H1 (cell line): ENCODE data around the gene SATB2. TPM values are rescaled to one million over a fixed set of nuclear protein-coding genes. Genes with fewer than 3 reads are reported as not detected.
A peak's percentile ranks its signal among the peaks of the same experiment; 100 is the strongest.

Experiments used
- BRCA1 ChIP-seq: IDR thresholded peaks from 2 replicates; pipeline ENCODE4 v1.6.1; 2012; ENCODE audit warnings: low read depth, low read length, improper control_type of control experiment
- CBX8 ChIP-seq: fragments of 300-800, 300-1000 bp; sonication (generic); IDR thresholded peaks from 2 replicates; pipeline ENCODE4 v1.7.1; 2016; ENCODE audit warnings: low read depth, low read length, borderline replicate concordance
- E2F6 ChIP-seq: IDR thresholded peaks from 2 replicates; pipeline ENCODE4 v1.6.1; 2012; ENCODE audit warnings: inconsistent platforms
- EP300 ChIP-seq, 2 experiments: IDR thresholded peaks; 1 replicate in 1 of 2; 2 replicates in 1 of 2; pipeline ENCODE4 v1.6.1; 2011 to 2012; ENCODE audit warnings: low read depth in 2 of 2, low read length in 2 of 2, mild to moderate bottlenecking in 2 of 2, borderline replicate concordance in 1 of 2, inconsistent platforms in 1 of 2, moderate library complexity in 1 of 2
- EZH2 ChIP-seq: fragments of 200-600 bp; sonication (generic); IDR thresholded peaks from 2 replicates; pipeline ENCODE4 v1.7.1; 2012; ENCODE audit warnings: low read depth, mild to moderate bottlenecking, moderate library complexity, low read length, inconsistent platforms; ENCODE audit not compliant: severe bottlenecking
- GABPA ChIP-seq: IDR thresholded peaks from 2 replicates; pipeline ENCODE4 v1.6.1; 2011; ENCODE audit warnings: mild to moderate bottlenecking, low read length, moderate library complexity, borderline replicate concordance; ENCODE audit not compliant: insufficient read depth
- KDM4A ChIP-seq: IDR thresholded peaks from one replicate; pipeline ENCODE4 v1.7.1; 2012; ENCODE audit warnings: low read depth, mild to moderate bottlenecking, moderate library complexity, low read length, inconsistent platforms; ENCODE audit not compliant: severe bottlenecking
- NANOG ChIP-seq: IDR thresholded peaks from 2 replicates; pipeline ENCODE4 v1.6.1; 2011; ENCODE audit warnings: low read length, low read depth, mild to moderate bottlenecking, inconsistent platforms; ENCODE audit not compliant: insufficient read depth, poor library complexity, severe bottlenecking
- NRF1 ChIP-seq: IDR thresholded peaks from 2 replicates; pipeline ENCODE4 v1.6.1; 2011; ENCODE audit warnings: mild to moderate bottlenecking, low read depth, low read length, improper control_type of control experiment
- RAD21 ChIP-seq, 2 experiments: IDR thresholded peaks in 1 of 2; conservative IDR thresholded peaks in 1 of 2; 2 replicates each; pipeline ENCODE4 v1.6.1; 2011; ENCODE audit warnings: low read depth in 2 of 2, low read length in 2 of 2, improper control_type of control experiment in 1 of 2, inconsistent platforms in 1 of 2, mild to moderate bottlenecking in 1 of 2, moderate library complexity in 1 of 2
- RBBP5 ChIP-seq: IDR thresholded peaks from 2 replicates; pipeline ENCODE4 v1.7.1; 2012; ENCODE audit warnings: low read depth, mild to moderate bottlenecking, inconsistent platforms, low read length, moderate library complexity, borderline replicate concordance
- RFX5 ChIP-seq: IDR thresholded peaks from 2 replicates; pipeline ENCODE4 v1.6.1; 2011; ENCODE audit warnings: low read depth, low read length, improper control_type of control experiment, borderline replicate concordance
- SAP30 ChIP-seq: fragments of 300-600 bp; sonication (generic); IDR thresholded peaks from 2 replicates; pipeline ENCODE4 v1.7.1; 2012; ENCODE audit warnings: low read length, moderate library complexity, mild to moderate bottlenecking, inconsistent platforms; ENCODE audit not compliant: insufficient read depth, insufficient replicate concordance
- SUZ12 ChIP-seq: fragments of 200-600 bp; sonication (generic); IDR thresholded peaks from 2 replicates; pipeline ENCODE4 v1.6.1; 2012; ENCODE audit warnings: mild to moderate bottlenecking, inconsistent platforms, low read length, moderate library complexity, mixed read lengths
- ZNF274 ChIP-seq: IDR thresholded peaks from 2 replicates; pipeline ENCODE4 v1.7.0; 2012; ENCODE audit warnings: low read length, borderline replicate concordance; ENCODE audit errors: extremely low read depth
- polyA plus RNA-seq, 7 experiments: library from polyadenylated mRNA; depleted of rRNA in 3 of 7; stranded (reverse) in 5 of 7; unstranded in 2 of 7; fragments of >200 nt in 5 of 7; fragments of 200-250 nt in 2 of 7; gene quantifications; 1 replicate in 5 of 7; 2 replicates in 1 of 7; 4 replicates in 1 of 7; pipeline versions ENCODE4 v1.2.1 to v1.2.3, GENCODE V29; 2011 to 2013; ENCODE audit warnings: missing spikeins in 2 of 7, mixed read lengths in 2 of 7
- total RNA-seq: library from RNA; stranded (reverse); fragmentation: NEBNext Ultra II Directional; extraction: Animal tissue kit (Norgen Biotek cat#: 25700); gene quantifications from 2 replicates; pipeline ENCODE4 v1.2.1, GENCODE V29; 2021
- TF ChIP-seq, protein P1 (sequence below): IDR thresholded peaks from 2 replicates; pipeline ENCODE4 v1.6.1; 2011; ENCODE audit warnings: low read depth, mild to moderate bottlenecking, low read length; ENCODE audit not compliant: insufficient read depth

The SATB2 gene
- total and polyA plus RNA-seq, 2 of the 8 experiments (the other 6 are each of a cell fraction or from before 2014, with no cell fraction given), result 1.3 to 5.7 TPM

GRCh38 chr2:199458806-199459285 is 1.1 kb upstream of the SATB2 start (continued):
- no peak for TF ChIP-seq SAP30
- TF ChIP-seq, protein P1, sequence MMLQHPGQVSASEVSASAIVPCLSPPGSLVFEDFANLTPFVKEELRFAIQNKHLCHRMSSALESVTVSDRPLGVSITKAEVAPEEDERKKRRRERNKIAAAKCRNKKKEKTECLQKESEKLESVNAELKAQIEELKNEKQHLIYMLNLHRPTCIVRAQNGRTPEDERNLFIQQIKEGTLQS, result no peak
- no peak for TF ChIP-seq CBX8
- peak; percentile 18; the same call in 1 of the 2 replicates for TF ChIP-seq RBBP5
- TF ChIP-seq NRF1, result no peak
- no peak for TF ChIP-seq RAD21 (IDR thresholded peaks at IDR 0.05 in 1 of 2, conservative IDR thresholded peaks at IDR 0.05 in 1 of 2; ENCODE audit: low read depth in 2 of 2, low read length in 2 of 2)
- no peak for TF ChIP-seq BRCA1
- peak; percentile 34; the same call in 1 of the 2 replicates for TF ChIP-seq SUZ12
- no peak for TF ChIP-seq ZNF274
- no peak for TF ChIP-seq NANOG
- no peak for TF ChIP-seq EP300 (IDR thresholded peaks at IDR 0.05; ENCODE audit: borderline replicate concordance in 1 of 2, low read depth in 2 of 2, low read length in 2 of 2)
- TF ChIP-seq EZH2, result peak; percentile 30
- TF ChIP-seq RFX5, result no peak
- TF ChIP-seq E2F6, result no peak
- no peak for TF ChIP-seq GABPA
- TF ChIP-seq KDM4A, result peak; percentile 91
